ENCODE results near the gene PIAS4.

Gene PIAS4

DNA sequence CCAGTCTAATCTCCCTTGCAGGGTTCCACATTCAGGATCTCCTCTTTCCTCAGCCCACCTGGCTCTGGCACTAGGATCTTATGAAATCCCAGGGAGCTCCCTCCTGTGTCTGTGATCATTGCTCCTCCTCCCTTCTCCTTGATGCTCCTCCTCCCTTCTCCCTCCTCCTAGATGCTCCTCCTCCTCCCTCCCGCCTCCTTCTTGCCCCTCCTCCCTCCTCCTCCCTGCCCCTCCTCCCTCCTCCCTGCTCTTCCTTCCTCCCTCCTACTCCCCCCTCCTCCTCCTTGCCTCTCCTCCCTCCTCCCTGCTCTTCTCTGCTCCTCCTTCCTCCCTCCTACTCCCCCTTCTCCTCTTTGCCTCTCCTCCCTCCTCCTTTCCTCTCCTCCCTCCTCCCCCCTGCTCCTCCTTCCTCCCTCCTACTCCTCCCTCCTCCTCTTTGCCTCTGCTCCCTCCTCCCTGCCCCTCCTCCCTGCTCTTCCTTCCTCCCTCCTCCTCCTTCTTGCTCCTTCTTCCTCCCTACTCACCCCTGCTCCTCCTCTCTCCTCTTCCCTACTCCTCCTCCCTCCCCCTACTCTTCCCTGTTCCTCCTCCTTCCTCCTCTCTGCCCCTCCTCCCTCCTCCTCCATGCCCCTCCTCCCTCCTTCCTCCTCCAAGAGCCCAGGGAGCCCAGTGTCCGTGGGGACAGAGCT lies 74.0 kb downstream of the PIAS4 start:
- TF ChIP-seq, protein P1, sequence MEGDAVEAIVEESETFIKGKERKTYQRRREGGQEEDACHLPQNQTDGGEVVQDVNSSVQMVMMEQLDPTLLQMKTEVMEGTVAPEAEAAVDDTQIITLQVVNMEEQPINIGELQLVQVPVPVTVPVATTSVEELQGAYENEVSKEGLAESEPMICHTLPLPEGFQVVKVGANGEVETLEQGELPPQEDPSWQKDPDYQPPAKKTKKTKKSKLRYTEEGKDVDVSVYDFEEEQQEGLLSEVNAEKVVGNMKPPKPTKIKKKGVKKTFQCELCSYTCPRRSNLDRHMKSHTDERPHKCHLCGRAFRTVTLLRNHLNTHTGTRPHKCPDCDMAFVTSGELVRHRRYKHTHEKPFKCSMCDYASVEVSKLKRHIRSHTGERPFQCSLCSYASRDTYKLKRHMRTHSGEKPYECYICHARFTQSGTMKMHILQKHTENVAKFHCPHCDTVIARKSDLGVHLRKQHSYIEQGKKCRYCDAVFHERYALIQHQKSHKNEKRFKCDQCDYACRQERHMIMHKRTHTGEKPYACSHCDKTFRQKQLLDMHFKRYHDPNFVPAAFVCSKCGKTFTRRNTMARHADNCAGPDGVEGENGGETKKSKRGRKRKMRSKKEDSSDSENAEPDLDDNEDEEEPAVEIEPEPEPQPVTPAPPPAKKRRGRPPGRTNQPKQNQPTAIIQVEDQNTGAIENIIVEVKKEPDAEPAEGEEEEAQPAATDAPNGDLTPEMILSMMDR (conservative IDR thresholded peaks at IDR 0.05; ENCODE audit: low read depth, low read length) = no peak
- H3K4me3 ChIP-seq (ENCODE audit: low read length) = no peak overlapping the region
- no peak for DNase-seq (ENCODE audit: low read depth)

DNA sequence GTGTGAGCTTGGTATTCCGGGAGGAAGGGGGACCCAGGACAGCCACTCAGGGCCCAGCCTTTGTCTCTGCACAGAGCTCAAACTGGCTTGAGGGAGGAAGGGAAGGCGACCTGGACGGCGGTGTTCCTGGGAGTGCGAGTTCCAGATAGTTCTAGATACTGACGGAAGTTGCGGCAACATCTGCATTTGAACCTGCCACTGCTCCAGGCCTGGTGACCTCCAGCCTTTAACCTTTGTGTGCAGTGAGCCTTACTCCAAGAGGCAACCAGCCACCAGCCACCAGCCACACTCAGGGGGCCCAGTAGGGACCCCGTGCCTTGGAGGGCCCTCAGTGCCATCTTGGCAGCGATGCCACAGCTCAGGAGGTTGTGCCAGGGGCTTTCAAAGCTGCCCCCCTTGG lies 74.6 kb downstream of the PIAS4 start:
- TF ChIP-seq, protein P1 (conservative IDR thresholded peaks at IDR 0.05; ENCODE audit: low read depth, low read length) = no peak
- DNase-seq (ENCODE audit: low read depth) = no peak
- no peak overlapping the region for H3K4me3 ChIP-seq (ENCODE audit: low read length)

DNA sequence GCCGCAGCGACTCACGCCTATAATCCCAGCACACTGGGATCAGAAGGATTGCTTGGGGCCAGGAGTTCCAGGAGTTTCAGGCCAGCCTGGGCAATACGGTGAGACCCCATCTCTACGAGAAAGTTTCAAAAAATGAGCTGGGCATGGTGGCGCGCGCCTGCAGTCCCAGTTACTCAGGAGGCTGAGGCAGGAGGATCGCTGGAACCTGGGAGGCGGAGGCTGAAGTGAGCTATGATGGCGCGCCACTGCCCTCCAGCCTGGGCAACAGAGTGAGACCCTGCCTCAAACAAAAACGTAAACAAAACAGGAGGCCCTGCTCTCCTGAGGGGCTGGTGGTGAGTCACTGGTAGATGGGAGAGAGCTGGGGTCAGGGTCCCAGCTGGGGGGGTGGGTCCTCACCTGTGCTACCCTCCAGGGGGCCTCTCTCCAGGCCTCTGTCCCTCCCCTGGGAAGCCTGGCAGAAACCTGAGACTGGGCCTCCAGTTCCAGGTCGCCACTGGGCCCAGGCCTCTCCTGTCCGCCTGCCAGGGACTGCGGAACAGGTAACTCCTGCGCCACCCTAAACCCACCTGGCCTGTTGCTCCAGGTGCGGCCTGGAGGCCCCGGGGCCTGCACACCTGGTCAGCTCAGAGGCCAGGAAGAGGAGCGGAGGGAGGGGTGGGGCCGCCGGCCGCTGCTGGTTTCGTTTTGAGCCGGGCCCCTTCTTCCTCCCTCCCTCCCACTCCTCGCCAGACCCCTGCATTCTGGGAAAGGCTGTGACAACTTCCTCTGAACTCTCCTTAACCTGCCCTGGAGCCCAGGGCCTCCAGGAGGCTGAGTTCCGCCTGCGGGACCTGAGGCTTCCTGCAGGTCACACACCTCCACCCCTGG lies 76.4 kb downstream of the PIAS4 start:
- TF ChIP-seq, protein P1 (conservative IDR thresholded peaks at IDR 0.05; ENCODE audit: low read depth, low read length) = no peak
- no peak overlapping the region for H3K4me3 ChIP-seq (ENCODE audit: low read length)
- DNase-seq (ENCODE audit: low read depth) = no peak

DNA sequence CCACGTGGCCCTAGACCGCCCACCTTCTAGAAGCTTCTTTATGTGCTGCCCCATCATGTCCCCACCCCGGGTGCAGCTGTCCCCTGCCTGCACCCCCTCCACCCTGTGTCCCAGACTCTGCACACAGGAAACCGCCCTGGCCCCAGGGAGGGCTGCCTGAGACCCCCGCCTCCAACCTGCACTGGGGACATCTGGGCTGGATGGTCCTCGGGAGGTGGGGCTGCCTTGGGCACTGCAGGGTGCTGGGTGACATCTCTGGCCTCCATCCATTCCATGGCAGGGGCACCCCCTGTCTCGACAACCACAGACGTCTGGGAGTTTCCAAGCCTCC lies 77.0 kb downstream of the PIAS4 start:
- TF ChIP-seq, protein P1 (conservative IDR thresholded peaks at IDR 0.05; ENCODE audit: low read depth, low read length) = no peak
- DNase-seq (ENCODE audit: low read depth) = no peak
- H3K4me3 ChIP-seq (ENCODE audit: low read length) = no peak overlapping the region

DNA sequence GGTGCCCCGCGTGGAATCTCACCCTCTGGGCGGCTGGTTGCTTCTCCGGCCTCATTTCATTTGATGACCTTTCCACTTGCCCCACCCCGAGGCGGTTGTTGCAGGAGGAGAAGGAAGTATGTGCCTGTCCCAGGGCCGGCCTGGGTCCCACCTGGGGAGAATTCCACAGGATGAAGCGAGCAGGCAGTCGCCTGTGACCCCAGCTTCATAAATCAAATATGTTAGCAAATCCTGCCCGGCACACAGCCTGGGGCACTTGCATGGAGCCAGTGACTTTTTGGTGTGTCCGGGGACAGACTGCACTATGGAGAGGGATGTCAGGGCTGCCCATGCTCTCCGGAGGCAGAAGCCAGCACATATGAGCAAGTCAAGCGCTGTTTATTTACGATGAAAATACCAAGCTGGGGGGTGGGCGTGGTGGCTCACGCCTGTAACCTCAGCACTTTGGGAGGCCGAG lies 78.9 kb downstream of the PIAS4 start:
- DNase-seq (ENCODE audit: low read depth) = no peak
- no peak overlapping the region for H3K4me3 ChIP-seq (ENCODE audit: low read length)
- TF ChIP-seq, protein P1 (conservative IDR thresholded peaks at IDR 0.05; ENCODE audit: low read depth, low read length) = no peak

DNA sequence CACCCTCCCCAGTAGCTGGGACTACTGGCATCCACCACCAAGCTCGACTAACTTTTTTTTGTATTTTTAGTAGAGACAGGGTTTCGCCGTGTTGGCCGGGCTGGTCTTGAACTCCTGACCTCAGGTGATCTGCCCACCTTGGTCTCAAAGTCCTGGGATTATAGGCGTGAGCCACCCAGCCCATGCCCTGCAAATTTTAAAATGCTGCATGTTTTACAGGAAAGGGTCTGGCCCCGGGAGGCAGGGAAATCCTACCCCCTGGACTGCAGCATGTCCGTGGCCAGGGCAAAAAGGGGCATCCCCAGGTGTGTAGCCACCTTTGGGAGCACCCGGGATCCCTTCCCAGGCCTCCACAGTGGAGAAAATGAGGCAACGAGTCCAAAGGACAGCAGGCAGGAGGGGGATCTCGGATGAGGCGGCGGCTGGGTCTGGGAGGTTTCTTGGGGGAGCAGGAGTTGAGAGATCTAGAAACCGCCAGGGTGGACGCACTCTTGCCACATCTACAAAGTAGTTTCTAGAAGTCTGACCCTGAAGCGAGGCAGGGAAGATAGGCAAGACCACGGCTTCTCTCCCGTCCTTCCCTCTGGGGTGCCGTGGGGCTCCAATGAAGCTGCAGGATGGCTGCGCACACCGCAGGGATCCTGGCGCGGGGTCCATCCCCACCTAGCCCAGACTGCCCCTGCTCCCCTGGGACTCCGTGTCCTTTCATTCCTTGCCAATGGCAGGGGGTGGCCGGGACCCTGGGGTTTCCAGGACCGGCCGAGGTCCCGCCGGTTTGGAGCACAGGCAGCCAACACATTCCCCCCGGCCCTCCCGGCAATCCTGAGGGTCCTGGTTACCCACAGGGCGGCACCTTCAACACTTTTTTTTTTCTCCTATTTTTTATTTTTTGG lies 80.5 kb downstream of the PIAS4 start:
- no peak for DNase-seq (ENCODE audit: low read depth)
- TF ChIP-seq, protein P1 (conservative IDR thresholded peaks at IDR 0.05; ENCODE audit: low read depth, low read length) = no peak
- H3K4me3 ChIP-seq (ENCODE audit: low read length) = no peak overlapping the region

All from retinal pigment epithelial cell (primary cell).